HepG2 (cell line): ENCODE data around the gene ADGRB3. TPM values are rescaled to one million over a fixed set of nuclear protein-coding genes. Genes with fewer than 3 reads are reported as not detected.
A peak's percentile ranks its signal among the peaks of the same experiment; 100 is the strongest.

ENCODE experiments used
- KLF15 ChIP-seq: sonication (generic); formaldehyde crosslinking; IDR thresholded peaks from 2 replicates; pipeline ENCODE4 v1.8.1; 2023; ENCODE audit warnings: borderline replicate concordance, mild to moderate bottlenecking, inconsistent platforms, missing genetic modification reagents, mixed read lengths
- KLF6 ChIP-seq: IDR thresholded peaks from 2 replicates; pipeline ENCODE4 v1.8.0; 2016; ENCODE audit warnings: missing biosample characterization, missing genetic modification reagents
- MTF2 ChIP-seq: sonication (generic); formaldehyde crosslinking; IDR thresholded peaks from 2 replicates; pipeline ENCODE4 v1.5.0; 2020; ENCODE audit warnings: missing genetic modification reagents, borderline replicate concordance
- MXD4 ChIP-seq: IDR thresholded peaks from 2 replicates; pipeline ENCODE4 v1.6.1; 2016; ENCODE audit warnings: mild to moderate bottlenecking, missing biosample characterization, missing genetic modification reagents
- NKX3-1 ChIP-seq: sonication (generic); formaldehyde crosslinking; IDR thresholded peaks from 2 replicates; pipeline ENCODE4 v1.5.0; 2020; ENCODE audit warnings: missing genetic modification reagents
- PITX1 ChIP-seq: sonication (generic); formaldehyde crosslinking; IDR thresholded peaks from 2 replicates; pipeline ENCODE4 v1.5.1; 2020; ENCODE audit warnings: mild to moderate bottlenecking, missing genetic modification reagents
- PPARG ChIP-seq: conservative IDR thresholded peaks from 2 replicates; pipeline ENCODE4 v1.6.1; 2016; ENCODE audit warnings: missing biosample characterization, missing genetic modification reagents
- SMAD1 ChIP-seq: sonication (generic); formaldehyde crosslinking; IDR thresholded peaks from 2 replicates; pipeline ENCODE4 v1.4.0; 2020; ENCODE audit warnings: missing genetic modification reagents, low read depth, mild to moderate bottlenecking, borderline replicate concordance
- ZFP1 ChIP-seq: IDR thresholded peaks from 2 replicates; pipeline ENCODE4 v1.6.1; 2016
- ZFP41 ChIP-seq: sonication (generic); formaldehyde crosslinking; IDR thresholded peaks from 2 replicates; pipeline ENCODE4 v1.4.0; 2020; ENCODE audit warnings: mild to moderate bottlenecking, missing genetic modification reagents, borderline replicate concordance
- ZNF142 ChIP-seq: sonication (generic); formaldehyde crosslinking; IDR thresholded peaks from 2 replicates; pipeline ENCODE4 v1.4.0; 2020; ENCODE audit warnings: missing genetic modification reagents
- ZNF3 ChIP-seq: IDR thresholded peaks from 2 replicates; pipeline ENCODE4 v1.7.0; 2017; ENCODE audit warnings: inconsistent platforms
- ZNF616 ChIP-seq: sonication (generic); formaldehyde crosslinking; IDR thresholded peaks from 2 replicates; pipeline ENCODE4 v1.5.0; 2020; ENCODE audit warnings: low read depth, mild to moderate bottlenecking, missing genetic modification reagents
- ZNF740 ChIP-seq: sonication (generic); formaldehyde crosslinking; IDR thresholded peaks from 2 replicates; pipeline ENCODE4 v1.4.0; 2020; ENCODE audit warnings: missing genetic modification reagents
- polyA plus RNA-seq, 8 experiments: library from polyadenylated mRNA; depleted of rRNA in 3 of 8; stranded (reverse) in 7 of 8; unstranded in 1 of 8; fragments of >200 nt; fragmentation: Illumina TruSeq in 4 of 8; extraction: Trizol in 4 of 8; gene quantifications; 2 replicates each; pipeline versions ENCODE4 v1.2.1 to v1.2.3, GENCODE V29; 2011 to 2016; ENCODE audit warnings: low read depth in 4 of 8, missing spikeins in 1 of 8, mixed read lengths in 1 of 8; ENCODE audit not compliant: insufficient read depth in 1 of 8
- total RNA-seq, 5 experiments: library from RNA; depleted of rRNA; stranded (reverse); fragments of >200 nt; fragmentation: Illumina TruSeq; extraction: Trizol; gene quantifications; 2 replicates each; pipeline ENCODE4 v1.2.3, GENCODE V29; 2016; ENCODE audit warnings: low read depth in 1 of 5
- TF ChIP-seq, protein P1 (sequence below): sonication (generic); formaldehyde crosslinking; IDR thresholded peaks from 2 replicates; pipeline ENCODE4 v1.4.0; 2020; ENCODE audit warnings: mild to moderate bottlenecking, low read depth, missing genetic modification reagents
- TF ChIP-seq, protein P2 (sequence below): sonication (generic); formaldehyde crosslinking; IDR thresholded peaks from 2 replicates; pipeline ENCODE4 v1.4.0; 2020; ENCODE audit warnings: mild to moderate bottlenecking, missing genetic modification reagents
- TF ChIP-seq, protein P3 (sequence below): sonication (generic); formaldehyde crosslinking; IDR thresholded peaks from 2 replicates; pipeline ENCODE4 v1.9.0; 2021; ENCODE audit warnings: missing genetic modification reagents, borderline replicate concordance

Gene ADGRB3
- total and polyA plus RNA-seq, 2 of the 13 experiments (the other 11 are each of a cell fraction or from before 2014, with no cell fraction given): not detected

GRCh38 chr6:69232911-69233448, 597.9 kb downstream of the ADGRB3 start (continued):
- TF ChIP-seq, protein P1, sequence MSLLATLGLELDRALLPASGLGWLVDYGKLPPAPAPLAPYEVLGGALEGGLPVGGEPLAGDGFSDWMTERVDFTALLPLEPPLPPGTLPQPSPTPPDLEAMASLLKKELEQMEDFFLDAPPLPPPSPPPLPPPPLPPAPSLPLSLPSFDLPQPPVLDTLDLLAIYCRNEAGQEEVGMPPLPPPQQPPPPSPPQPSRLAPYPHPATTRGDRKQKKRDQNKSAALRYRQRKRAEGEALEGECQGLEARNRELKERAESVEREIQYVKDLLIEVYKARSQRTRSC (CRISPR knock-in tag): peak; percentile 91; the same call in 1 of the 2 replicates
- TF ChIP-seq PPARG (peak; percentile 77; the same call in 1 of the 2 replicates), ZFP1 (CRISPR knock-in tag) (peak; percentile 87; the same call in 1 of the 2 replicates), ZFP41 (CRISPR knock-in tag) (peak; percentile 43; the same call in 1 of the 2 replicates), MXD4 (CRISPR knock-in tag) (peak; percentile 99), KLF15 (CRISPR knock-in tag) (peak; percentile 97), MTF2 (CRISPR knock-in tag) (peak; percentile 72; the same call in 1 of the 2 replicates), KLF6 (peak; percentile 100), ZNF142 (peak; percentile 98), ZNF740 (CRISPR knock-in tag) (peak; percentile 69; the same call in 1 of the 2 replicates), ZNF3 (CRISPR knock-in tag) (peak; percentile 88), PITX1 (CRISPR knock-in tag) (peak; percentile 69; the same call in 1 of the 2 replicates), SMAD1 (CRISPR knock-in tag) (no peak), ZNF616 (CRISPR knock-in tag) (peak; percentile 96), NKX3-1 (CRISPR knock-in tag) (peak; percentile 99)
- TF ChIP-seq, protein P2, sequence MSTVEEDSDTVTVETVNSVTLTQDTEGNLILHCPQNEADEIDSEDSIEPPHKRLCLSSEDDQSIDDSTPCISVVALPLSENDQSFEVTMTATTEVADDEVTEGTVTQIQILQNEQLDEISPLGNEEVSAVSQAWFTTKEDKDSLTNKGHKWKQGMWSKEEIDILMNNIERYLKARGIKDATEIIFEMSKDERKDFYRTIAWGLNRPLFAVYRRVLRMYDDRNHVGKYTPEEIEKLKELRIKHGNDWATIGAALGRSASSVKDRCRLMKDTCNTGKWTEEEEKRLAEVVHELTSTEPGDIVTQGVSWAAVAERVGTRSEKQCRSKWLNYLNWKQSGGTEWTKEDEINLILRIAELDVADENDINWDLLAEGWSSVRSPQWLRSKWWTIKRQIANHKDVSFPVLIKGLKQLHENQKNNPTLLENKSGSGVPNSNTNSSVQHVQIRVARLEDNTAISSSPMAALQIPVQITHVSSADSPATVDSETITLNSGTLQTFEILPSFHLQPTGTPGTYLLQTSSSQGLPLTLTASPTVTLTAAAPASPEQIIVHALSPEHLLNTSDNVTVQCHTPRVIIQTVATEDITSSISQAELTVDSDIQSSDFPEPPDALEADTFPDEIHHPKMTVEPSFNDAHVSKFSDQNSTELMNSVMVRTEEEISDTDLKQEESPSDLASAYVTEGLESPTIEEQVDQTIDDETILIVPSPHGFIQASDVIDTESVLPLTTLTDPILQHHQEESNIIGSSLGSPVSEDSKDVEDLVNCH (CRISPR knock-in tag): 0 out of 2 replicates have a peak, but pooled peaks have one; percentile 47
- TF ChIP-seq, protein P3, sequence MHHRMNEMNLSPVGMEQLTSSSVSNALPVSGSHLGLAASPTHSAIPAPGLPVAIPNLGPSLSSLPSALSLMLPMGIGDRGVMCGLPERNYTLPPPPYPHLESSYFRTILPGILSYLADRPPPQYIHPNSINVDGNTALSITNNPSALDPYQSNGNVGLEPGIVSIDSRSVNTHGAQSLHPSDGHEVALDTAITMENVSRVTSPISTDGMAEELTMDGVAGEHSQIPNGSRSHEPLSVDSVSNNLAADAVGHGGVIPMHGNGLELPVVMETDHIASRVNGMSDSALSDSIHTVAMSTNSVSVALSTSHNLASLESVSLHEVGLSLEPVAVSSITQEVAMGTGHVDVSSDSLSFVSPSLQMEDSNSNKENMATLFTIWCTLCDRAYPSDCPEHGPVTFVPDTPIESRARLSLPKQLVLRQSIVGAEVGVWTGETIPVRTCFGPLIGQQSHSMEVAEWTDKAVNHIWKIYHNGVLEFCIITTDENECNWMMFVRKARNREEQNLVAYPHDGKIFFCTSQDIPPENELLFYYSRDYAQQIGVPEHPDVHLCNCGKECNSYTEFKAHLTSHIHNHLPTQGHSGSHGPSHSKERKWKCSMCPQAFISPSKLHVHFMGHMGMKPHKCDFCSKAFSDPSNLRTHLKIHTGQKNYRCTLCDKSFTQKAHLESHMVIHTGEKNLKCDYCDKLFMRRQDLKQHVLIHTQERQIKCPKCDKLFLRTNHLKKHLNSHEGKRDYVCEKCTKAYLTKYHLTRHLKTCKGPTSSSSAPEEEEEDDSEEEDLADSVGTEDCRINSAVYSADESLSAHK: peak; percentile 96
